GM12874 (cell line): ENCODE measurements around the gene TSSC4.

ENCODE experiments used
- TF ChIP-seq, protein P1 (sequence below): IDR thresholded peaks from 2 replicates; pipeline ENCODE4 v1.5.1; 2011; ENCODE audit warnings: low read depth, mild to moderate bottlenecking, control low read depth, low read length, moderate library complexity; ENCODE audit not compliant: insufficient read depth

TSSC4 gene

DNA sequence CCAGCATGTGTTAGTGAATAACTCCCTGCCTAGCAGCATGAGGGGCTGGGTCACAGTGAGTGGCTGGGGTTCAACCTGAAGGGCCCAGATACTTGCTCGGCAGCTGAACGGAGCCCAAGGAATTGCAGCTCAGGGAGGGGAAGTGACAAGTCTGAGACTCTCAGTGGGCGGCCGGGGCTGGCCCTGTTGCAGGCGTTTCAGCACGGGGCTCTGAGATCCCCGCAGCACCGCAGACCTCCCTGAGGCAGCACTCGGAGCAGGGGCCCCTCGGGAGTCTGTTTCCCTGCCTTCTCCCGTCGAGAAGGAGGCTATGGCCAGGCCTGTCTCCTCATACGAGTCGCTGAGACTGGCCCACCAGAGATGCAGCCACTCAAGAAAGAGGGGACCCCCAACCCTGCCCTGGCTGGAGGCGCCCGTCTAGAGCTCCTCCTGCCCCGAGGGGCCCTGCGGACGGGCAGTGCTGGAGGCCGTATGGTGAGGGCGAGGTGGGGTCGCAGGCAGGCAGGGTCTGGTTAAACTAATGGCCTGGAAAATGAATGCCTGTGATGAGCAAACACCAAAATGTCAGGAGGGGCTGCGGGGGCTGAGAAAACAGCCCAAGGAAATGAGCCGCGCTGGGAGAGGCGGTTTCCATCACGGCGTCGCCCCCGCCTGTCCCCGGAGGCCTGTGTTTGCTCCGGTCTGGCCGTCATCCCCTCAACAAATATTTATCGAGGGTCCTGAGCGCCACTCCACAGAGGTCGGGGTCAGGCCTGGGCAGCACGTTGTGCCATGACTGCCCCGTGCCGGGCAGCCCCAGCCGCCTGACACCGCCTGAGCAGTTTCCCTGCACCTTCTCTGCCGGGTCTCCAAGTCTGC lies 9.3 kb downstream of the TSSC4 start:
- TF ChIP-seq, protein P1, sequence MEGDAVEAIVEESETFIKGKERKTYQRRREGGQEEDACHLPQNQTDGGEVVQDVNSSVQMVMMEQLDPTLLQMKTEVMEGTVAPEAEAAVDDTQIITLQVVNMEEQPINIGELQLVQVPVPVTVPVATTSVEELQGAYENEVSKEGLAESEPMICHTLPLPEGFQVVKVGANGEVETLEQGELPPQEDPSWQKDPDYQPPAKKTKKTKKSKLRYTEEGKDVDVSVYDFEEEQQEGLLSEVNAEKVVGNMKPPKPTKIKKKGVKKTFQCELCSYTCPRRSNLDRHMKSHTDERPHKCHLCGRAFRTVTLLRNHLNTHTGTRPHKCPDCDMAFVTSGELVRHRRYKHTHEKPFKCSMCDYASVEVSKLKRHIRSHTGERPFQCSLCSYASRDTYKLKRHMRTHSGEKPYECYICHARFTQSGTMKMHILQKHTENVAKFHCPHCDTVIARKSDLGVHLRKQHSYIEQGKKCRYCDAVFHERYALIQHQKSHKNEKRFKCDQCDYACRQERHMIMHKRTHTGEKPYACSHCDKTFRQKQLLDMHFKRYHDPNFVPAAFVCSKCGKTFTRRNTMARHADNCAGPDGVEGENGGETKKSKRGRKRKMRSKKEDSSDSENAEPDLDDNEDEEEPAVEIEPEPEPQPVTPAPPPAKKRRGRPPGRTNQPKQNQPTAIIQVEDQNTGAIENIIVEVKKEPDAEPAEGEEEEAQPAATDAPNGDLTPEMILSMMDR, result no peak

DNA sequence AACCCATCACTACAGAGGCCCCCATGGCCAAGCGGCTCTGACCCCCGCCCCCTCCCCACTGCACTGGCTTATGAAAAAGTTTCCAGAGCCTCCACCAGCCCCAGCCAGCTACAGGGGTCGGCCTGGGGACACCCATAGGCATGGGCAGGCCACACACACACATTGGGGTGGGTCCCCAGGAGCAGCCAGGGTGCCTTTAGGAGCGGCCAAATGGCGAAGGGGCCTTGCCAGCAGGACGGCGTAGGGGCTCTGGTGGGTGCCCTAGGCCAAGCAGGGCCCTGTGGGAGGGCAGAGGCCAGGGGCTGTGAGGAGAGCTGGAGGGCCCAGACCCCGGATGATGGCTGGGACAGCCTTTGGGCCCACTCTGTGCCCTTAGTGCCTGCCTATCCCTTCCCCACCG lies 10.1 kb downstream of the TSSC4 start:
- TF ChIP-seq, protein P1, result no peak

DNA sequence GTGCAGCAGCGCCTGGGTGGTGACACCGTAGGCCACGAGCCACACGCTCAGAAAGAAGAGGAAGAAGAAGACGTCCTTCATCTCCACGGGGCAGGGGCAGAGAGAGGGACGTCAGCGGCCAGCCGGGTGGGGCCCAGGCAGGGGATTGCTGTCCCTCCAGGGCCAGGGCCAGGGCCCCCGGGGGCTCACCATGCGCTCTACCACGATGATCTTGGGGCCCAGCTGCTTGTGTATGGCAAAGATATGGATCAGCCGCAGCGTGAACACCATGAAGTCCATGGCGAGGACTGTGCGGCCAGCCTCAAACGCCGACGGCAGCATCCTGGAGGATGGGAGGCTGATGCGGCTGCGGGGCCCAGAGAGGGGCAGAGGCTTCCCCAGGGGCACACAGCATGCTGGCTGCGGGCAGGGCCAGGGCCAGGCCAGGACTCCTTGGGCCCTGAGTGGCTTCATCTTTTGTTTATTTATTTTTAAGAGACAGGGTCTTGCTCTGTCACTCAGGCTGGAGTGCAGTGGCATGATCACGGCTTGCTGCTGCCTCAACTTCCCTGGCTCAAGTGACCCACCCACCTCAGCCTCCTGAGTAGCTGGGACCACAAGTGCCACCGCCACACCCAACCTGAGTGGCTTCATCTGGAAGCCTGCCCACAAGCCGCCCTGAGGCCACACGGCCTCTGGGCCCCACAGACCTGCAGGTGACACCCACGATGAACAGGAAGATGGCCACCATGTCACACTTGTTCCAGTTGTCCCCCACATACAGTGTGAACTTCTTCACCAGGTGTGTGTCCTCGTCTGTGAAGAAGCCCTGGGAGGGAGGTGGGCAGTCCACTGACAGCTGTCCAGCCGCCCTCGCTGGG lies 11.1 kb downstream of the TSSC4 start:
- TF ChIP-seq, protein P1, result no peak

DNA sequence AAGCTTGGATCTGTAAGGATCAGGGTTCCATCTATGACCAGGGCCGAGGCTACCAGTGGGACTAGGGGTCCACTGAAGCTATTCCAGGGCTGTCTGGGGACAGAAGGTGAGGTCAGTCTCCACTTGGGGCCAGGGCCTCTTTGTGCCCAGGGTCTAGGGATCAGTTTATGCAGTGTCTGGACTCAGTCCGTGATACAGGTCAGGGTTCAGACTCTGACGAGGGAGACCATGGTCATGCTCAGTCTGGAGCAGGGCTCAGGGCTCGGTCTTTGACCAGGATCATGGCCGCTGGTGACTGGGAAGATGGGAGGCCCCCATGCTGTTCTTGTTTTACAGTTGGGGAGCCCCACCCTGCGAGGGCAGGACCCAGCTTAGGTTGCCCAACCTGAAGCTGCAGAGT lies 11.8 kb downstream of the TSSC4 start:
- TF ChIP-seq, protein P1, result no peak

DNA sequence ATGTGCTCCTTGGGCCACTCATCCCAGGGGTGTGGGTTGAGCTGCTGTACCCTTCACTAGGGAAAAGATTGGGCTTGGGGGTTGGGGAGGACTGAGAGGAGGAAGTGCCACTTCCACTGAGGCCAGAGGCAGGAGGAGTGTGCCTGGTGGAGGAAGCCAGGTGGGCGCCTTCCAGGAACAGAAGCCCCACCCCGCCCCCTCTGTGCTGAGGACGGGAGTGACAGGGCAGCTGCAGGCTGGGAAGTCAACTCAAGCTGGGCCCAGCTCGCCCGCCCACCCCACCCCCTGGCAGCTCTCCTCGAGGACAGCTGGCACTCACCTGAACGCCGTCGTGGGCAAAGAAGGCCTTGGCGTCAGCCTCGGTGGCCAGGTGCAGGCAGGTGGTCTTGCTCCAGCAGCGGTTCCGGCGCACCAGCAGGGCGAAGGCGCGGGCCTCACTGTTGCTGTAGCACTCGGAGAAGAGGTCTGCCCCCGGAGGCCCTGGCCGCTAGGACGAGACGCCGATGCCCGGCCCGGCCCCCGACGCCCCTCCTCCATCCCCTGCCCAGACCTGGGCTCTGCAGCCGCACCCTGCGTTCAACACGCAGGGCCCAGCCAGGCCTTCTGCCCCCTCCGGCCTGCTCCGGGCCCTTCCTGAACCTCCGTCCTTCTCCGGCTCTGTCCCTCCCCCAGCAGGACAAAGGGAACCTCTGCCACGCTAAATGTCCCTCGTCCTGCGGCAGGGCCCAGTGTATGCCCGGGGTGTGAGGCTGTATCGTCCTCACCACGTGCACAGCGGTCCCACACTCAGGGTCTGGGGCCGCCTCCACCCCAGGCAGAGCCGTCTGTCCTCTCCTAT lies 13.4 kb downstream of the TSSC4 start:
- TF ChIP-seq, protein P1, result no peak

DNA sequence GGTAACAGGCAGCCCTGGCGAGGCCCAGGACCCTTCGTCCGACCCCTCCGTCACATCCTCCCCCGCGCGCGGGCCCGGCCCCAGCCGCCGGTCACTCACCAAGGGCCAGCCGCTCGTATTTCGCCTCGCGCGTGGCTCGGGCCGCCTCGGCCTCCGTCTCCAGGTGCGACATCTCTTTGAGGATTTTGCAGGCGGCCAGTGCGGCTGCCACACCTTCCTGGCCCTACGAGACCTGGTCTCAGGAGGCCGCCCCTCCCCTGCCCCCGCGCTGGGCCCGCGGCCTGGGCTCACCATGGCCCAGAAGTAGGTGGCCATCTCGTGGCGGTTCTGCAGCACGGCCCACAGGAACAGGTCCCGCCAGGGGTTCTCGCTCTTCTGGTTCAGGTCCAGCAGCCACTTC lies 14.1 kb downstream of the TSSC4 start:
- TF ChIP-seq, protein P1, result no peak

DNA sequence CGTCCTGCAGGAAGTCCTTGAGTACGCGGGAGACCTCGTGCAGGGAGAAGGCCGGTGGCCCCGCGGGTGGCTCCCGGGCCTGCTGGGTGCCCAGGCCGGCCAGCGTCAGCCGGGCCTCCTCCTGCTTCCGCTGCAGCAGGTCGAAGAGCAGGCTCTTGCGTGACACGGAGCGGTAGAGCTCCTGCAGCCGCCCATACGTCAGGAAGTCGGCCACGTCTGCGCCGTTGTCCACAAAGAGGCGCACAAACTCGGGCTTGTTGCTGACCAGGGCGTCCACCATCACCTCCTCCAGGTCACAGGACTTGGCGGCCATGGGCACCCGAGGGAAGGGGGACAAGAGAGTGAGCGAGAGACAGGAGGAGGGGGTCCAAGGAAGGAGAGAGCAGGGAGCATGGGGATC lies 14.6 kb downstream of the TSSC4 start:
- TF ChIP-seq, protein P1, result no peak
